Peyer's patch (tissue), 4 donors: ENCODE measurements around the gene ADARB1. TPM values are rescaled to one million over a fixed set of nuclear protein-coding genes. Genes with fewer than 3 reads are reported as not detected.

ENCODE experiments used
- DNase-seq, 3 donors: peaks; one replicate each; pipeline ENCODE4 v3.0.0-alpha.2; 2017 to 2019
- H3K27ac ChIP-seq, 4 donors: fragments of 200-600 bp; sonication (generic); one replicate each; pipeline ENCODE4 v1.5.1; 2016 to 2019
- H3K27me3 ChIP-seq, 2 donors: fragments of 200-600 bp; sonication (generic); one replicate each; pipeline ENCODE4 v1.5.1; 2019
- H3K36me3 ChIP-seq, 3 donors: fragments of 200-600 bp; sonication (generic); one replicate each; pipeline ENCODE4 v1.5.1; 2016 to 2019
- H3K4me1 ChIP-seq, 4 donors: fragments of 200-600 bp; sonication (generic); one replicate each; pipeline ENCODE4 v1.5.1; 2016 to 2019
- H3K4me3 ChIP-seq, 4 donors: fragments of 200-600 bp; sonication (generic); 1 replicate in 3 of 4; 2 replicates in 1 of 4; pipeline ENCODE4 v1.5.1; 2016 to 2019; ENCODE audit warnings: mild to moderate bottlenecking in 1 of 4
- H3K9me3 ChIP-seq, 4 donors: fragments of 200-600 bp; sonication (generic); one replicate each; pipeline ENCODE4 v1.5.1; 2016 to 2019; ENCODE audit warnings: mild to moderate bottlenecking in 1 of 4
- POLR2A ChIP-seq, 2 donors: fragments of 450-650 bp; IDR thresholded peaks; one replicate each; pipeline ENCODE4 v1.5.1; 2017; ENCODE audit warnings: antibody characterized with exemption in 2 of 2, mild to moderate bottlenecking in 2 of 2, moderate library complexity in 2 of 2
- total RNA-seq, 4 donors: library from RNA; depleted of rRNA; stranded (reverse); fragments of >200 nt; gene quantifications; one replicate each; pipeline ENCODE4 v1.1.0, GENCODE V29; 2016
- TF ChIP-seq, protein P1 (sequence below), 6 experiments: fragments of 450-650 bp in 4 of 6; fragments of 200-600 bp in 2 of 6; sonication (generic) in 1 of 6; IDR thresholded peaks; one replicate each; pipeline ENCODE4 v1.5.1; 2017 to 2019; ENCODE audit warnings: antibody characterized with exemption in 6 of 6, mild to moderate bottlenecking in 3 of 6, moderate library complexity in 1 of 6

The ADARB1 gene
- total RNA-seq, 4 donors from 2014 or later, result 7.4 to 47.9 (median 10.0) TPM

DNA sequence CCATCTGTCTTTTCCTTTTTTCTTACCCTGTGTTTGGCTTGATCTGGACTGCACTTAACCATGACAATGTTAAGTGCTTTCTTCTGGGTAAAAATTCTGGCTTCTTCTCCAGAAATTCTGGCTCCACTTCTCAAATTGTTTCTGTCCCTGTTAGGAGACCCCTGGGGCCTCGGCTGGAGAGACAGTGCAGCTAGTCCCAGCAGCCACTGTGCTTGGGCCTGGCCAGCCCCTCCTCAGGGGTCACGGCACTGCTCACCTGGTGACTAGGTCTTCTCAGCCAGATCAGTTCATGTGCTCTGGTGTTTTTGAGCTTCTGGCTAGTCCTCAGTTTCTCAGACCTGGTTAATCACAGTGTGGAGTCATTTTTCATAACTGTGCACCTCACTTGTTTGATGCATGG is 72.4 kb downstream of the ADARB1 start:
- H3K9me3 ChIP-seq, result no peaks in the 10 kb centered on the region
- DNase-seq, result no peak
- H3K27me3 ChIP-seq, result no peaks in the 10 kb centered on the region
- H3K27ac ChIP-seq, result no peak overlapping the region
- no peak overlapping the region for H3K4me3 ChIP-seq
- no peaks in the 10 kb centered on the region for H3K36me3 ChIP-seq
- TF ChIP-seq, protein P1, sequence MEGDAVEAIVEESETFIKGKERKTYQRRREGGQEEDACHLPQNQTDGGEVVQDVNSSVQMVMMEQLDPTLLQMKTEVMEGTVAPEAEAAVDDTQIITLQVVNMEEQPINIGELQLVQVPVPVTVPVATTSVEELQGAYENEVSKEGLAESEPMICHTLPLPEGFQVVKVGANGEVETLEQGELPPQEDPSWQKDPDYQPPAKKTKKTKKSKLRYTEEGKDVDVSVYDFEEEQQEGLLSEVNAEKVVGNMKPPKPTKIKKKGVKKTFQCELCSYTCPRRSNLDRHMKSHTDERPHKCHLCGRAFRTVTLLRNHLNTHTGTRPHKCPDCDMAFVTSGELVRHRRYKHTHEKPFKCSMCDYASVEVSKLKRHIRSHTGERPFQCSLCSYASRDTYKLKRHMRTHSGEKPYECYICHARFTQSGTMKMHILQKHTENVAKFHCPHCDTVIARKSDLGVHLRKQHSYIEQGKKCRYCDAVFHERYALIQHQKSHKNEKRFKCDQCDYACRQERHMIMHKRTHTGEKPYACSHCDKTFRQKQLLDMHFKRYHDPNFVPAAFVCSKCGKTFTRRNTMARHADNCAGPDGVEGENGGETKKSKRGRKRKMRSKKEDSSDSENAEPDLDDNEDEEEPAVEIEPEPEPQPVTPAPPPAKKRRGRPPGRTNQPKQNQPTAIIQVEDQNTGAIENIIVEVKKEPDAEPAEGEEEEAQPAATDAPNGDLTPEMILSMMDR (IDR thresholded peaks at IDR 0.05), result no peak
- TF ChIP-seq POLR2A (IDR thresholded peaks at IDR 0.05), result no peak
- peaks cover 0 to 5% (median under 1%) of the 10 kb centered on the region in 4 donors for H3K4me1 ChIP-seq

DNA sequence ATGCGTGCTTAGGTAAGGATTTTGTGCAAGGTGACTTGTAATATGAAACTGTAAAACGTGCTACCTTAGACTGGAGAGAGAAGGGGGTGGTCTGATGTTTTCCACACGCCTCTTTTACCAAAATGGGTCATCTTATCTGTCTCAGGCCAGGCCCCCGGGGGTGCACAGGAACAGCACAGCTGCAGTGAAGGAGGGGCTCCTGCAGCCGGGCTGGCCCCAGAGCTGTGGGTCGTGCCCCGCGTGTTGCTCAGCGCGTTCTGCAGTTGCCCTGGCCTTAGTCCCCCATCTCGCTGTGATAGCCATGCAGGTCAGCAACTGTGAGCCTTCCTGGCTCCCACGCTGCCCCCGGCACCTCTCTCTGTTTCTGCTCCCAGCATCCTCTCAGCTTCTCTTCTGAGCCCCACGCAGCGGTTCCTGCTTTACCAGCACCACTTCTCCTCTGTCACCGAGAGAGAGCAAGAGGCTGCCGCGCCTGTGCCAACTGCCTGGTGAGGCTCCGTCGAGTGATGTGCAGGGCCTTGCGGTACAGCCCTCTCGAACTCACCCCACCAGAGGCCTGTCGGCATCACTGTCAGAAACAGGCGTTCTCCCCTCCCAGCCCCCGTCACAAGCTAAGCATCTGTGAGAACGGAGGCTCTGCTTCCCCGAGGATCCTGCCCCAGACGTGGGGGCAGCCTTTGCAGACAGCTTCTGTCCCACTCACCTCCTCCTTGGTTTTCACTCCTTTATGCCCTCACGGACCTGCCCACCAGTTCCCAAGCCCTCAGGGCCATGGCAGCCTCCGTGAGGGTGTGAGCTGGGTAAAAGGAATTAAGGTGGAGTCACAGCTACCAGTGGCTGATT is 73.3 kb downstream of the ADARB1 start:
- Histone ChIP-seq H3K9me3 (no peaks in the 10 kb centered on the region), H3K27me3 (no peaks in the 10 kb centered on the region), H3K36me3 (no peaks in the 10 kb centered on the region), H3K27ac (no peak overlapping the region), H3K4me1 (peaks cover 0 to 14% (median 4%) of the 10 kb centered on the region in 4 donors), H3K4me3 (no peak overlapping the region)
- DNase-seq, result no peak
- TF ChIP-seq, protein P1 (IDR thresholded peaks at IDR 0.05), result no peak
- no peak for TF ChIP-seq POLR2A (IDR thresholded peaks at IDR 0.05)

DNA sequence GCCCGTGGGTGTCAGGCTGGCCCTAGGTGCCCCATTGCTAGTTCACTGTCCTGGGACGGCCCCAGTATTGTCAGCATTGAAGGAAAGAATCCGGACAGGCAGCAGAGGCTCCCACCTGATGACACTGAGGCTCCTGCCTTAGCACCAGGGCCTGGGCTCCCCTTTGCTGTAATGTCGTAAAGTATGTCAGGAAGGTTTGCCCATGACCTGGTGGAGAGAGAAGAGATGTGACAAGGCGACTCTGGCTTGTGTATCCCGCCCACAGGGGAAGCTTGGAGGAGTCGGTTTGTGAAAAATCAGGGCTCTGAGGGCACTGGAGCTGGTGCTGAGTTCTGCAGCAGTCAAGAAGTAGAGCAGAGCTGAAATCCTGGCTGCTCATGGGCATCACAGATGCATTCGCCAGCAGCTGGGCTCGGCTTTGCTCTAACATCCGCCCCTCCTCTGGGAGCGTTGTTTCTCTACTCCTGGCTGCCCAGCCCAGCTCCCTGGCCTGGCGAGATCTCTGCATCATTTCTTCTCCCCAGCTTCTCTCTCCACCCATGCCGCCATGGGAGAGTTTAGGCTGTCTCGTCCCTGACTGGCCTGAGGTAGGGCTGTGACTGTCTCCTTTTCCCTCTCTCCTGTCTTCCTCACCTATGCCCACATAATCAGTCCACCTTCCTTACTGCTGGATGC is 74.1 kb downstream of the ADARB1 start:
- H3K27me3 ChIP-seq, result no peaks in the 10 kb centered on the region
- H3K9me3 ChIP-seq, result no peaks in the 10 kb centered on the region
- DNase-seq, result no peak
- H3K27ac ChIP-seq, result no peak overlapping the region
- no peaks in the 10 kb centered on the region for H3K36me3 ChIP-seq
- no peak for TF ChIP-seq POLR2A (IDR thresholded peaks at IDR 0.05)
- TF ChIP-seq, protein P1 (IDR thresholded peaks at IDR 0.05), result no peak
- peaks cover 0 to 14% (median 6%) of the 10 kb centered on the region in 4 donors for H3K4me1 ChIP-seq
- no peak overlapping the region for H3K4me3 ChIP-seq

DNA sequence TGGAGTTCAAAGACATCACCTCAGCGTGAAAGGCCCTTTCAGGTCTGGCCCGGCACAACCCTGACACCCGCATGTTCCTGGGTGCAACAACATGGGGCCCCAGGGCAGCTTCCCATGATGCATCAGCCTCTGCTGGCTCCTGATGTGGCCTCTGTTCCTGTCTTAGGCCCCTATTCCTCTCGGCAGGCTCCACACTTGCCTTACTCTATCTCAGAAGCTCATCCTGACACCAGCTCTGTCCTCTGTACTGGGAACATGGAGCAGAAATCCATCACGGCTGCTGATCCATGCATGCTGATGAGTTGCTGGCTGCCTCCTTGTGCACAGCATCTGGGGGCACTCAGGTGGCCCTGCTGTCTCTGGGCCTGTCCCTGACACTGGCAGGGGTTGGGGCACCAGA is 74.6 kb downstream of the ADARB1 start:
- Histone ChIP-seq H3K4me1 (peaks cover 0 to 14% (median 6%) of the 10 kb centered on the region in 4 donors), H3K27me3 (no peaks in the 10 kb centered on the region), H3K36me3 (no peaks in the 10 kb centered on the region), H3K27ac (no peak overlapping the region), H3K9me3 (no peaks in the 10 kb centered on the region), H3K4me3 (no peak overlapping the region)
- TF ChIP-seq POLR2A (IDR thresholded peaks at IDR 0.05), result no peak
- TF ChIP-seq, protein P1 (IDR thresholded peaks at IDR 0.05), result no peak
- no peak for DNase-seq

DNA sequence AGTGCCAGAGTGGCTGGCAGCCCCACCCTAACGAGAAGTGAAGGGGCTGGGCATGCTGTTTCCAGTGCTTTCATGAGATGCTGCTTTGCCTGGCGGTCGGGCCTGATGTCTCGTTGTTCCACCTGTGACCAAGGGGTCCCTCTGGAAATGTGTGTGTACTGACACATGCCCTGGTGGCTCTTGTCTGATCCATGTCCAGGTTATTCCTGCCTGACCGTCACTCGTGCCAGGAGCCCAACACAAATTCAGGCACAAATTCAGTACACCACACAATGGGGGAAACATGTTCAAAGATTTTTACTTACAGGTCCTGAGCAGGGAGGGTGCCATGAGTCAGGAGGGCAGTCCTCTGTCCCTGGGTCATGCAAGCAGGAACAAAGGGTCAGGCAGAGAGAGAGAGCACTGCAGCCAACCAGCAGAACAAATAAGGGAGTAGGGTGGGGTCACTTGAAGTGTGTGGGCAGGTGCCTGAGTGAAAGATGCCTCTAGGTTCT is 76.3 kb downstream of the ADARB1 start:
- no peak for DNase-seq
- Histone ChIP-seq H3K27ac (no peak overlapping the region), H3K9me3 (no peaks in the 10 kb centered on the region), H3K4me3 (no peak overlapping the region), H3K27me3 (no peaks in the 10 kb centered on the region), H3K4me1 (peaks cover 0 to 19% (median 6%) of the 10 kb centered on the region in 4 donors), H3K36me3 (no peaks in the 10 kb centered on the region)
- TF ChIP-seq, protein P1 (IDR thresholded peaks at IDR 0.05), result no peak
- TF ChIP-seq POLR2A (IDR thresholded peaks at IDR 0.05), result no peak
